ENCODE measurements around the gene SKIC2. TPM values are rescaled to one million over a fixed set of nuclear protein-coding genes. Genes with fewer than 3 reads are reported as not detected.
"Not testable (repeated sequence)": the region's sequence is repeated elsewhere in the genome, so short reads cannot be mapped to it uniquely, and the experiment has no call there.

Gene SKIC2
- total and polyA plus RNA-seq, 11 donors, result 24.5 to 51.8 (median 35.1) TPM

GRCh38 chr6:31930962-31931361 is 28.0 kb upstream of the SKIC2 start:
- Histone ChIP-seq H3K9me3 (no peaks in the 10 kb centered on the region), H3K27me3 (no peaks in the 10 kb centered on the region), H3K36me3 (no peaks in the 10 kb centered on the region), H3K27ac (no peak overlapping the region), H3K4me3 (no peak overlapping the region), H3K4me1 (peaks cover 0 to 17% (median 0%) of the 10 kb centered on the region in 12 donors)
- 73 to 86% (median 82%) methylated on average over 1 of the region's 1 CpG for WGBS, 4 donors
- TF ChIP-seq POLR2A (IDR thresholded peaks at IDR 0.05), result no peak
- TF ChIP-seq CTCF (IDR thresholded peaks at IDR 0.05), result no peak
- ATAC-seq (no peak), DNase-seq (no peak)
- intact Hi-C loops (cut with DNase I), result no loop called here

GRCh38 chr6:31932137-31932536 is 26.8 kb upstream of the SKIC2 start:
- intact Hi-C loops (cut with DNase I); H3K9me3 ChIP-seq; H3K36me3 ChIP-seq; ATAC-seq; H3K27ac ChIP-seq; DNase-seq; H3K27me3 ChIP-seq; H3K4me3 ChIP-seq: not testable (repeated sequence)
- H3K4me1 ChIP-seq, result peaks cover 0 to 14% (median 0%) of the 10 kb centered on the region in 12 donors
- 80 to 97% (median 94%) methylated on average over 3 to 32 of the region's 32 CpGs for whole genome bisulfite sequencing, 4 donors

GRCh38 chr6:31933537-31933936 is 25.4 kb upstream of the SKIC2 start:
- H3K27me3 ChIP-seq, result no peaks in the 10 kb centered on the region
- no peaks in the 10 kb centered on the region for H3K36me3 ChIP-seq
- no peak overlapping the region for H3K27ac ChIP-seq
- no peak overlapping the region for H3K4me3 ChIP-seq
- intact Hi-C loops (cut with DNase I), result no loop called here
- DNase-seq (no peak), ATAC-seq (no peak)
- no peak for TF ChIP-seq POLR2A (IDR thresholded peaks at IDR 0.05)
- TF ChIP-seq CTCF (IDR thresholded peaks at IDR 0.05), result no peak
- no peaks in the 10 kb centered on the region for H3K9me3 ChIP-seq
- H3K4me1 ChIP-seq, result peaks cover 0 to 8% (median 0%) of the 10 kb centered on the region in 12 donors
- WGBS, 4 donors, result 83 to 89% (median 87%) methylated on average over 8 to 19 of the region's 19 CpGs

GRCh38 chr6:31935021-31935420 is 24.0 kb upstream of the SKIC2 start:
- H3K36me3 ChIP-seq, result peaks cover 0 to 7% (median 0%) of the 10 kb centered on the region in 9 donors
- WGBS, 4 donors, result 71 to 79% (median 72%) methylated on average over 3 of the region's 3 CpGs
- H3K27me3 ChIP-seq, result no peaks in the 10 kb centered on the region
- TF ChIP-seq POLR2A (IDR thresholded peaks at IDR 0.05), result no peak
- TF ChIP-seq CTCF (IDR thresholded peaks at IDR 0.05), result no peak
- no peak overlapping the region for H3K27ac ChIP-seq
- H3K9me3 ChIP-seq, result no peaks in the 10 kb centered on the region
- ATAC-seq, result no peak
- intact Hi-C loops (cut with DNase I), result no loop called here
- H3K4me3 ChIP-seq, result no peak overlapping the region
- H3K4me1 ChIP-seq, result no peaks in the 10 kb centered on the region
- DNase-seq, result no peak

- intact Hi-C loops (cut with DNase I), result no loop called here
- H3K27me3 ChIP-seq, result no peaks in the 10 kb centered on the region
- DNase-seq, result no peak
Observed at GRCh38 chr6:31935823-31936222, 23.2 kb upstream of the SKIC2 start.

More at GRCh38 chr6:31935823-31936222, 23.2 kb upstream of the SKIC2 start:
- Histone ChIP-seq H3K27ac (no peak overlapping the region), H3K4me3 (no peak overlapping the region), H3K36me3 (peaks cover 0 to 10% (median 0%) of the 10 kb centered on the region in 9 donors), H3K9me3 (no peaks in the 10 kb centered on the region), H3K4me1 (no peaks in the 10 kb centered on the region)
- ATAC-seq, result no peak
- 75 to 79% (median 76%) methylated on average over 9 of the region's 9 CpGs for WGBS, 4 donors
- TF ChIP-seq POLR2A (IDR thresholded peaks at IDR 0.05), result no peak
- TF ChIP-seq CTCF (IDR thresholded peaks at IDR 0.05), result no peak
